ENCODE measurements around the gene MAP3K19. TPM values are rescaled to one million over a fixed set of nuclear protein-coding genes. Genes with fewer than 3 reads are reported as not detected.

MAP3K19 gene
- total RNA-seq, 4 donors from 2014 or later = not detected

DNA sequence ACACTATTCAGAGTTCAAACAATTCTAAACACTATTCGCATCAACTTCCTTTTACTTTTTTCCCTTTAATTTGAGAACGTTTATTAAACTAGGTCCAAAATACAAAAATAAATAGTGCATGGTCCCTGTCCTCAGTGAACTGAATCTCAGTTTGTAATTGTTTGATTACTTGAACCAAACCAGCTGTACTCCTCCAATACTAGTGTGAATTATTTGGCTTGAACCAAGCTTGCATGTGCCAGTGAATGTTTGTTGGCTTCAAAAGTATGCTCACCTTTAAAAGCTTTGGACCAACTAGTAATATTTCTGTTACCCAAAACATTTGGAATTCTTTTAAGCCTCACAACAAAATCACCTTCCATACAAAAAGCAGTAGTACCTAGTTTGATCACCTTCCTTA lies 113.1 kb downstream of the MAP3K19 start:
- TF ChIP-seq POLR2A (IDR thresholded peaks at IDR 0.05) (no peak), POLR2AphosphoS5 (IDR thresholded peaks at IDR 0.05) (no peak), CTCF (IDR thresholded peaks at IDR 0.05) (no peak), EP300 (IDR thresholded peaks at IDR 0.05) (no peak)
- peaks cover 0 to 82% (median 5%) of the 10 kb centered on the region in 3 donors for H3K4me1 ChIP-seq
- WGBS, 2 donors (ENCODE audit: low coverage in 1 of 2) = 43 to 59% methylated on average over 2 of the region's 2 CpGs

DNA sequence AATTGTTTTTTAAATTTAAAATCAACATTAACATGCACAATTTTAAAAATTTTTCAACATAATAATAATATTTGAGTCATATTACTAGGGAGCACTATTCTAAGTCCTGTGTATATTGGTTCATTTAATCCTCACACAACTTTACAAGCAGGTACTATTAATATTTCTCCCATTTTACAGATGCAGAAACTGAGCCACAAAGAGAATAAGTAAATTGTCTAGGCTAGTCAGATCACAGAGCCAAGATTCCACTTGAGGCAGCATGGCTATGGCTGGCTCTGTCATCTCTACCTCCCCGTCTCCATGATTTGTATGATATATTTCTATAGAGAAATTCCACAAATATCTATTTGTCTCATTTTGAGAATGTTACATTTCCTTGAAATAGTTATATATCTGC lies 113.5 kb downstream of the MAP3K19 start:
- H3K4me3 ChIP-seq = no peak overlapping the region
- H3K27me3 ChIP-seq = no peaks in the 10 kb centered on the region
- WGBS, 2 donors (ENCODE audit: low coverage in 1 of 2) = 82 to 100% methylated on average over 1 of the region's 1 CpG
- H3K27ac ChIP-seq = no peak overlapping the region
- H3K9me3 ChIP-seq = no peaks in the 10 kb centered on the region
- ATAC-seq = no peak
- peaks cover 0 to 84% (median 5%) of the 10 kb centered on the region in 3 donors for H3K4me1 ChIP-seq
- H3K36me3 ChIP-seq = peaks cover 0 to 16% of the 10 kb centered on the region in 2 donors
- TF ChIP-seq POLR2A (IDR thresholded peaks at IDR 0.05) (no peak), POLR2AphosphoS5 (IDR thresholded peaks at IDR 0.05) (no peak), CTCF (IDR thresholded peaks at IDR 0.05) (no peak), EP300 (IDR thresholded peaks at IDR 0.05) (no peak)

More for the DNA sequence above, 113.1 kb downstream of the MAP3K19 start:
- Histone ChIP-seq H3K4me3 (no peak overlapping the region), H3K27ac (no peak overlapping the region), H3K9me3 (no peaks in the 10 kb centered on the region), H3K27me3 (no peaks in the 10 kb centered on the region), H3K36me3 (peaks cover 0 to 20% of the 10 kb centered on the region in 2 donors)
- ATAC-seq = no peak

DNA sequence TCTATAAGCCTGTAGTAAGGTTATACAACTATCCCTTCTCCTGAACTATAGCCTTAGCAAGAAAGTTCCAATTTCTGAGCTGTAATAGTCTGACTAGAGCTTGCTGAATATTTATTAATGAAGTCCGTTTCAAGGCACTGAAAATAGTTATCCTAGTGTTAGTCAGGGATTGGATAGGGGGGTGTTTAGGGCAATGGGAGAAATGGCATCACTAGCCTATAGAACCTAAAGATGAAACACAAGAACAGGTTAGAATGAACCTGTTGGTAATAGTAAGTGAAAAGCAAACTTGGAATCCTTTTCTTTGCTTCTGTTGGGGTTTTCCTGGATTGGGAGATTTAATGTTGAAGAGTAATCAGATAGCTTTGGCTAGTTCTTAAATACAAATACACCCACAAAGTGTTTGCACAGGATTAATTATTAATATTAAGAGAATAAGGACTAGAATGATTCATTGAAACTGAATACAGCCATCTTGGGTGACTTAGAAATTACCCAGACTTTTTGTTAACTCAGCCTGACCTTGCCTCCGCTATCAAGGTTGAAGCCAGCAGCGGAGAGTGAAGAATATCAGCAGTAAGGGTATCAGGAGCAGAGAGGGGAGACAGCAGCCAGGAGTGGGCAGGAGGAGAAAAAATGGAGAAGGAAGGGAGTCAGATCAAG lies 114.3 kb downstream of the MAP3K19 start:
- H3K36me3 ChIP-seq = peaks cover 0 to 11% of the 10 kb centered on the region in 2 donors
- peaks cover 0 to 87% (median 5%) of the 10 kb centered on the region in 3 donors for H3K4me1 ChIP-seq
- no peaks in the 10 kb centered on the region for H3K27me3 ChIP-seq
- ATAC-seq = no peak
- no peak overlapping the region for H3K4me3 ChIP-seq
- WGBS, 2 donors (ENCODE audit: low coverage in 1 of 2) = 89 to 97% methylated on average over 3 of the region's 3 CpGs
- H3K27ac ChIP-seq = no peak overlapping the region
- TF ChIP-seq CTCF (IDR thresholded peaks at IDR 0.05) (no peak), EP300 (IDR thresholded peaks at IDR 0.05) (no peak), POLR2AphosphoS5 (IDR thresholded peaks at IDR 0.05) (no peak), POLR2A (IDR thresholded peaks at IDR 0.05) (no peak)
- no peaks in the 10 kb centered on the region for H3K9me3 ChIP-seq

- TF ChIP-seq POLR2AphosphoS5 (IDR thresholded peaks at IDR 0.05) = no peak
- no peak for TF ChIP-seq POLR2A (IDR thresholded peaks at IDR 0.05)
- H3K36me3 ChIP-seq = peaks cover 0 to 8% of the 10 kb centered on the region in 2 donors
- 34 to 51% methylated on average over 3 of the region's 3 CpGs for WGBS, 2 donors (ENCODE audit: low coverage in 1 of 2)
- no peaks in the 10 kb centered on the region for H3K9me3 ChIP-seq
- H3K27ac ChIP-seq = no peak overlapping the region
- peaks cover 13 to 93% (median 26%) of the 10 kb centered on the region in 3 donors for H3K4me1 ChIP-seq
- no peak overlapping the region for H3K4me3 ChIP-seq
- ATAC-seq = no peak
- H3K27me3 ChIP-seq = no peaks in the 10 kb centered on the region
These were observed 120.1 kb downstream of the MAP3K19 start for GRCh38 chr2:134927195-134927594.

- WGBS, 2 donors (ENCODE audit: low coverage in 1 of 2) = 53 to 60% methylated on average over 3 of the region's 3 CpGs
- no peak for ATAC-seq
- TF ChIP-seq EP300 (IDR thresholded peaks at IDR 0.05) = no peak
- no peak for TF ChIP-seq POLR2AphosphoS5 (IDR thresholded peaks at IDR 0.05)
- TF ChIP-seq CTCF (IDR thresholded peaks at IDR 0.05) = no peak
- TF ChIP-seq POLR2A (IDR thresholded peaks at IDR 0.05) = no peak
- H3K27me3 ChIP-seq = no peaks in the 10 kb centered on the region
- no peaks in the 10 kb centered on the region for H3K9me3 ChIP-seq
- no peak overlapping the region for H3K4me3 ChIP-seq
- peaks cover 0 to 8% of the 10 kb centered on the region in 2 donors for H3K36me3 ChIP-seq
- H3K27ac ChIP-seq = no peak overlapping the region
- peaks cover 13 to 93% (median 28%) of the 10 kb centered on the region in 3 donors for H3K4me1 ChIP-seq
These were observed 120.9 kb downstream of the MAP3K19 start for GRCh38 chr2:134926231-134926931.
